ENCODE data around the gene HARS1. TPM values are rescaled to one million over a fixed set of nuclear protein-coding genes. Genes with fewer than 3 reads are reported as not detected.

Gene HARS1
- total and polyA plus RNA-seq, 2 donors (not counting 1 experiment from before 2014, with no cell fraction given) = 32.6 to 60.5 TPM

GRCh38 chr5:140690376-140690932, 716 bp downstream of the HARS1 start:
- no peak for DNase-seq
- H3K79me2 ChIP-seq (ENCODE audit: control insufficient read depth, insufficient read depth, low read length) = peaks cover 65% of the 10 kb centered on the region

More at GRCh38 chr5:140690376-140690932, 716 bp downstream of the HARS1 start:
- Histone ChIP-seq H3K4me2 (replicated peaks; ENCODE audit: low read depth, low read length, poor library complexity, severe bottlenecking) (peak overlapping the region; percentile 91), H4K20me1 (ENCODE audit: control insufficient read depth, insufficient read depth, low read length, poor library complexity, severe bottlenecking) (no peaks in the 10 kb centered on the region), H3K9me3 (ENCODE audit: control extremely low read depth in 1 of 3, control insufficient read depth in 2 of 3, insufficient read depth in 1 of 3, low read length in 2 of 3) (no peaks in the 10 kb centered on the region), H3K27ac (ENCODE audit: low read length in 2 of 2) (peak overlapping the region; percentile 68 to 81), H3K27me3 (replicated peaks in 1 of 4; ENCODE audit: control extremely low read depth in 1 of 4, control insufficient read depth in 3 of 4, insufficient read depth in 4 of 4, low read length in 3 of 4) (no peaks in the 10 kb centered on the region), H3K4me1 (ENCODE audit: control insufficient read depth in 2 of 2, insufficient read depth in 2 of 2, low read length in 2 of 2) (peaks cover 14% of the 10 kb centered on the region in 2 donors), H3K9ac (ENCODE audit: low read length) (peak overlapping the region; percentile 89), H2AFZ (ENCODE audit: insufficient read depth, low read depth, low read length, poor library complexity, severe bottlenecking) (peak overlapping the region; percentile 99), H3K36me3 (replicated peaks in 1 of 2; ENCODE audit: control extremely low read depth in 1 of 2, control insufficient read depth in 1 of 2, extremely low read depth in 1 of 2, insufficient read depth in 2 of 2, low read length in 1 of 2) (peaks cover 14 to 25% of the 10 kb centered on the region in 2 experiments), H3K4me3 (ENCODE audit: control extremely low read depth in 1 of 5, extremely low read depth in 1 of 5, insufficient read depth in 1 of 5, low read depth in 2 of 5, low read length in 4 of 5) (peak overlapping the region; percentile 89 to 98 (median 97))
- no peak for ATAC-seq (ENCODE audit: low read depth)
- TF ChIP-seq EZH2 (IDR thresholded peaks at IDR 0.05; ENCODE audit: borderline replicate concordance, insufficient read depth, low read depth, low read length, poor library complexity, severe bottlenecking) (no peak), CTCF (IDR thresholded peaks at IDR 0.05) (no peak)
- Mint-ChIP-seq H3K4me3 (peak overlapping the region; percentile 99), H3K27ac (peak overlapping the region; percentile 94), H3K27me3 (no peaks in the 10 kb centered on the region), H3K4me1 (peaks cover 30% of the 10 kb centered on the region), H3K9me3 (ENCODE audit: insufficient read depth) (no peaks in the 10 kb centered on the region)
- ChIA-PET POLR2A (interaction anchor here (0.7 to 1.8 kb wide), 5 partner anchors 10 to 143 kb away, joined by 3 to 13 read pairs (median 5); partner anchors contain the start of genes EIF4EBP3, IK, NDUFA2 and ZMAT2), CTCF (interaction anchor here (1.0 to 2.2 kb wide), 6 partner anchors 12 to 338 kb away, joined by 3 to 7 read pairs (median 4); partner anchors contain the start of genes EIF4EBP3, IK and NDUFA2)
- WGBS (ENCODE audit: insufficient coverage) = 41% methylated on average over 4 of the region's 8 CpGs
- intact Hi-C loops (cut with micrococcal nuclease) = loop anchor here (2.0 to 5.0 kb wide), 2 partner anchors 52 to 1417 kb away; partner anchors contain the start of genes NDFIP1 and TMCO6

Measured in B cell (primary cell).